ENCODE results near the gene FOSL1.

Gene FOSL1

DNA sequence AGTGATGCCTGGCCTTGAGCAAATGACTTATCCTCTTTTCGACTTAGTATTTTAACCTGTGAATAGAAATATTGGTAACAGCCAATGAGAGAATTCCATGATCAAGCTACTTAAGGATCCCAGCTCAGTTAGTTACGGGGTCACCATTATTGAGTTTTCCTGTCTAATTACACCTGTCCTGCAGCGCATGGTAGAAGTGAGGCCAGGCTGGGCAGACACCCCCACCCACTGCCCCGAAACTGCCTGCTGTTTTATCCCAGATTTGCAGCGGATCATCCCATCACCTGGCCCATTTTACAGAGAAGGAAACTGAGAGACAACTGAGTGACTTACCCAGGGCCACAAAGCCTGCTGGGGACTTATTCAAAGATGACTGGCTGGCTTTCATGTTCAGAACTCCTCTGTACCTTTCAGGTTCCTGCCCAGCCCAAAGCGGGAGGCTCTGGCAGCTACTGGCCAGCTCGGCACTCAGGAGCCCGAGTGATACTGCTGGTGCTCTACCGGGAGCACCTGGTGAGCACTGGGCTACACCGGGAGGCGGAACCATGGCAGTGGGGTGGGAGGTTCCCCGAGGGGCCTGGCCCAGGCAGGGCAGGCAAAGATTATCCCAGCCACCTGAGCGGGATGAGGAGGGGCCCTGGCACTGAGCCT is 38.5 kb downstream of the FOSL1 start:
- no peak for DNase-seq

DNA sequence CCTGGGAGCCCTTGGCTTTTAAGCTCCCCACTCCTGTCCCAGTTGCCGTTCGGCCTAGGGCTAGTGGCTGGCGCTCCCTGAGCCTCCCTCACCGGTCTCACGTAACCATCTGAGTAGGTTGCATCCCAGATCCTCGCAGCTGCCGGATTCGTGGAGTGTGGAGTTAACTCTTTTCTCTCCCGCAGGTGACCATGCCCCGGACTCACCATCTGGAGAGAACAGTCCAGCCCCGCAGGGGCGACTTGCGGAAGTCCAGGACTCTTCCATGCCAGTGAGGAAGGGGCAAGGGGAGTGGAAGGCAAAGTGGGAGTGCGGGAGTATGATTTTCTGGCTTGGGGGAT is 39.1 kb downstream of the FOSL1 start:
- DNase-seq: no peak

DNA sequence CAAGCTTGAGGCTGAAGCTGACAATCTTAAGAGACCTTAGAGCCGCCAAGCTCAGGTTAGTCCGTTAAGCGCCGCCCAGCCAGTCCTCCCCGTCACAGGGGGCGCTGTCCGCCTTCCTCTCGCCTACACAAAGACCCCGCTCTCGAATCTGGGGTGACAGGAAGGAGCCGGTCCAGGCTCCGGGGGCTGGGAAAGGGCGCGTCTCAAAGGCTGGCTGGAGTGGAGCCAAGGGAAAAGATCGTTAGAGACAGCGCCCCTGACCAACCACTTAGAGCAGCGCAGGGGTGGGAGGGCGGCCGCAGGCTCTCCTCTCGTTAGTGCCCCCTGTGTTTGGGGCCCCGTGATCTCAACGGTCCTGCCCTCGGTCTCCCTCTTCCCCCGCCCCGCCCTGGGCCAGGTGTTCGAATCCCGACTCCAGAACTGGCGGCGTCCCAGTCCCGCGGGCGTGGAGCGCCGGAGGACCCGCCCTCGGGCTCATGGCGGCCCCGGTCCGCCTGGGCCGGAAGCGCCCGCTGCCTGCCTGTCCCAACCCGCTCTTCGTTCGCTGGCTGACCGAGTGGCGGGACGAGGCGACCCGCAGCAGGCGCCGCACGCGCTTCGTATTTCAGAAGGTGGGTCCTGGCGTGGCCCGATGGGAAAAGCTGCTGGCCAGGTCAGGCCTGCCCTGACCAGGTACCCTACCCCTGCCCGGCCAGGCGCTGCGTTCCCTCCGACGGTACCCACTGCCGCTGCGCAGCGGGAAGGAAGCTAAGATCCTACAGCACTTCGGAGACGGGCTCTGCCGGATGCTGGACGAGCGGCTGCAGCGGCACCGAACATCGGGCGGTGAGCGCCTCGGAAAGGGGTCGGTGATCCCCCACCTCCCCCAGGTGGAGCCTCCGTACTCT is 39.7 kb downstream of the FOSL1 start, which contains the start of gene MUS81:
TSS of gene MUS81 (plus strand) at position 156 of the 887 bp plus-strand sequence. CDS start at position 477, 321 bp downstream.
- DNase-seq: peak; percentile 93

DNA sequence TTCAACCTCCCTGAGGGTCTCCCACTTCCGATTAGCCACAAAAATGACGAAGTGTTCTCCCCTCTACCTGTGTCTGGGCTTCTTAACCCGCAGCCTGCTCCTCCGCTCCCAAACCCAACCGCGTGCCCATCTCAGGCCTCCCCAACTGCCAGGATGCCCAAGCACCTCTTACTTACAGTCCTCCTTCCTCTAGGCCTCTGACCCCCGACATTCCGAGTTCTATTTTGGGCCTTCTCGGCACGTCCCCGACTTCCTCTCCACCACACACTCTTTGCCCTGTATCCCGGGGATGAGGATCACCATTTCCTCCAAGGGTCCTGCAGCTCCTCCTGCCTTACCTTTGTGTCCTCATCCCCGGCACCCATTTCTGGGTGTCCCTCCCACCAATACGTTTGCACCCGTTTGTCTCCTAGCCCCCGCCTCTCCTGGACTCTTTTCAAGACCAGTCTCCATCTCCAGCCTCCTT is 40.3 kb downstream of the FOSL1 start:
- no peak for DNase-seq

GRCh38 chr11:65859095-65859811 is 40.9 kb downstream of the FOSL1 start:
- peak; percentile 97 for DNase-seq

DNA sequence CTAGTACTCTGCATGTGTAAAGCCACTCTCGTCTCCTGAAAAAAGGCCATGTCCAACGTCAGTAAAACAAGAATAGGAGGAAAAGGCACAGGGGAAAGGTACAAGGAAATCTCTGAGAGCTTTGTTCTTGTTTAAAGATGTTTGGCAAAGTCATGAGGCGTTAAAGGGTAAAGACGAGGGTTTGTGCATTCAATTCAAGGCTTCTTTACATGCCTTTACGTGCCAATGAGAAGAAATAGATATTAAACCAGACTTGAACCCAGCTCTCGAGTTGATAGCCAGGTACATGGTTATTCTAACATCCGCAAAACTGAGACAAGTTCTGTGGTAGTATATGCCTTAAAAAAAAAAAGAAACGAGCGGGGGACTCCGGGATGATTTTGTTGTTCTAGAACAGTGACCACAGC is 41.5 kb downstream of the FOSL1 start:
- DNase-seq: no peak

DNA sequence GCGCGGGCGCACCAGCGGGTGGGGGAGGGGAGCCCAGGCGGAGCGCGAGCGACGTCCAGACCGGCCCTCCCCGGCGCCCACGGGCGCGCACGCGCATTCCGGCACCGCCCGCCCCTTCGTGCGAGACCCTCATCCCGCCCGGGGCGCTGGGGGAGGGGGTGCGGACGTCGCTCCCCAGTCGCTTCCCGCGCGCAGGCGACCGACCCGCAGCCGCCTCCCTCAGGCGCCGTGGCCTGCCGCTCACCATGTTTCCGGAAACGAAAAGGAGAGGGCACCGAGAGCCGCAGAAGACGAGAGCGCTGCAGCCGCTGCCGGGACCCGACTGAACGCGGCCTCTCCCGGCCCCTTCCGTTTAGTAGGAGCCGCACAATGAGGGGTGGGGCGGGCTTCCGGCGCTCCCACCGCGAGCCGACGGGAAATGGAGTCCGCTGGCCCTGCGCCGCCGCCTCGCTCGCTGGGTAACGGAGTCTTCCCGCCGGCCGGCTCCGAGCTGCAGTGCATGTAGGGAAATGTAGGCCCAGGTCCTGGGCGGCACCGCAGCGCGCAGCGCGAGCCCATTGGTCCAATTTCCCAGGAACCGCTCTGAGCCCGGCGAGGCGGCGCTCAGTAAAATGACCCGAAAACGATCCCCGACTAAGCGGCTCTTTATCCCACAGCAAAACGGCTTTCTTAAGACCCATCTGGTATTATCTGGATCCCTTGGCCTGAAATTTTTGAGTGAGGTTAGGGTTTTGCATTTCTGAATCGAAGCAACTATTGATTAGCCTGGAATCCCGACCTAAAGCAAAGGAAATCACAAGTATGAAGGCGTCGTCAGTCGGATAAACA is 42.1 kb downstream of the FOSL1 start, which contains the start of gene CFL1:
TSS of gene CFL1 (minus strand) at position 328 of the 828 bp plus-strand sequence. CDS start at position 247, 81 bp downstream.
- DNase-seq: peak; percentile 91

DNA sequence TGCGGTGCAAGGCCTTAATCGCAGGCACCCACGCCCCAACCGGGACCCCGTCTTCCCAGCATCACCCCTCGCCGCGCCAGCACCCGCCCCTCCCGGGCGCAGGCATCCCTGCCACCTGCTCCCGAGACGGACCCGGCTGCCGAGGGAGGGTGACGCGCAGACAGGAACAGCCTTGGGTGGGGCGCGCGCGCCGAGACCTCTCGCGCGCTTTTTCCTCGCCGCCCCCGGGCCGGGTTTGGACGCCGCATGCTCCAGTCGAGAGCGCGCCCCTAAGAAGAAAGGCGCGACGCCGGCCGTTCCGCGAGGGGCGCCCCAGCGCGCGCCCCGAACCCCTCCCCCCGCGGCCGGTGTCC is 42.7 kb downstream of the FOSL1 start:
- DNase-seq: no peak

DNA sequence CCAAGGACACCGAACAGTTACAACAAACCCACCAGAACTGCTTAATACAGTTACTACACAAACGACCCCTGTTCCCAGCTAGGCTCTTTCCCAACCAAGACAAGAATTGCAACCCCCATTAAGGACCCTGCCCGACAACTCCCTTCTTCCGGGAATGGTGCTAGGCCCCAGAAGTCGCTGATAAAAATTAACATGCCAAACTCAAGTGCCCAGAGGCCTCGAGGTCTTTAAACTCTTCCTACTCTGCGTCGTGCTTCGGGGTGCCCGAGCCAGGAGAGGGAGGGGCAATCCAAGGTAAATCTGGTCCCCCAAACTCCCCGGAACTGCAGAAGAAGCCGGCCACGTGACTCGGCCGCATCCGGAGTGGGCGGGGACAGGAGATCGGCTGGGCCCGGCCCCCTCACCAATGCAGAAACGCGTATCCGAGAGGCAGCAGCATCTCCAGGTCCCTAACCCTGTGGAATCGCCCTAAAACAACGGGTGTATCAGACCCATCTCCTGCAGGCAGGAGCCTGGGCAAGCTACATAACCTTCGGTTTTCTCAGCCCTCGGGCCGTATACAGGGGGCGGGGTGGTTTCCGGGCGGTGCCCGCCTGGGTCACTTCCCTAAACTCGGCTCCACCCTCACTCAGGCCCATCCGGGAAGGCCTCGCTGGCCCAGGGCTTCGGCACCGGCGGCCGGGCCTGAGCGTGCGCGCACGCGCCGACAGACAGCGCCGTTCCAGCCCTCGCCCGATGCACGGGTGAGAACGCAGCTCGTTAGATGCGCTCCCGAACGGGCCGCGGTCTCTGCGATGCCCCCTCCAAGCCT is 43.3 kb downstream of the FOSL1 start:
- peak; percentile 71 for DNase-seq

- no peak for DNase-seq
These were observed 44.2 kb downstream of the FOSL1 start for GRCh38 chr11:65855927-65856363.

DNA sequence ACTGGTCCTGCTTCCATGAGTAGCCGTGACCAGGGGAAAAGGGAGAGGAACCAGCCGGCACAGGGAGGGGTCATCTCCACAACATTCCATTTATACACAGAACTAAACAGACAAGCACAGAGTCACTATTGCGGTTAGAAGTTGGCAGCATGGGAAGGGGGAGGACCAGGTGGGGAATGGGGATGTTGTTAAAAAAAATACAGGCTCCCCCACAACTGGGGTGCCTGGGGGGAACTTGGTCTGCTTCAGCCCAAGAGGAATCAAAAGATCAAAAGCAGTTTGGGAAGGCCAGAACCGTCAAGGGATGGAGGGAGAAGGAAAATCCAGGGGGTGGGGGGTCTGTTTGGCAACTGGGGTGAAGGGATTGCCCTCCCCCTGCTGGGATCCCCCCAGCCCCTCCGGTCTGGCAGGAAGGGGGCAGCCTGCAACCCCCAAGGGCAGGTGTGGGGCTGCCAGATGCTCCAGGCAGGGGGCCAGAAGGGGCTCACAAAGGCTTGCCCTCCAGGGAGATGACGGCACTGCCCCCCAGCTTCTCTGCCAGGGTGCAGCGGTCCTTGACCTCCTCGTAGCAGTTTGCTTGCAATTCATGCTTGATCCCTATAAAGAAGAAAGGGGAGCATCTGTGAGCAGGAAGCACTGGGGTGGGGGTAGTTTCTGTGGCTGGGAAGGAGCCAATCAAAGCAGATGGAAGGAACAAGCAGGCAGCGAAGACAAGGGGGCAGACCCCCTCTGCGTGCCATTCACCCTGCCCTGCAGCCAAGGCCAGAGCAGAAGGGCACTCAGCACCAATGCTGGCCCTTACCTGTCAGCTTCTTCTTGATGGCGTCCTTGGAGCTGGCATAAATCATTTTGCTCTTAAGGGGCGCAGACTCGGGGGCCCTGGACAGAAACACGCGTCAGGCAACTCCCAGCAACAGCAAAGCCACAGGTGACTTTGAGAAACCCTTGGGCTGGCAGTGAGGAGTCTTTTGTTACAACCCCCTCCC is 45.0 kb downstream of the FOSL1 start:
- DNase-seq: no peak

DNA sequence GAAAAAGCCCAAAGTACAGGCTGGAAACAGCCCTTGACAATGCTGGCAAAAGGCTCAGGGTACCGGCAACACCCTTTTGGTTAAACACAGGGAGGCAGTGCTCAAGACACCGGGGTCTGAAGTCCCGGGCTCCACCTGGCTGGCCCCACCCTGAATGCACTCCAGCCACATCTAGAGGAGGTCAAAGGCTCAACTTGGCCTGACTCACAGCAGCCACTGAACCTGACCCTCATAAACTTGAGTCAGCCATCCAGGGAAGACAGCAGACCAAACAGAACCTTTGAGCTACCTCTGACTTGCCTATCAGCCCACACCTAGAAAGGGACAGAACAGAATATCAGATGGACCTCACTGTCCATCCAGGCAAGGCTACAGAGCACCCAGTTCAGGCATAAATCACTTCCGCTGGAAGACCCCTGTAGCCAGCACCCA is 46.0 kb downstream of the FOSL1 start:
- DNase-seq: no peak

DNA sequence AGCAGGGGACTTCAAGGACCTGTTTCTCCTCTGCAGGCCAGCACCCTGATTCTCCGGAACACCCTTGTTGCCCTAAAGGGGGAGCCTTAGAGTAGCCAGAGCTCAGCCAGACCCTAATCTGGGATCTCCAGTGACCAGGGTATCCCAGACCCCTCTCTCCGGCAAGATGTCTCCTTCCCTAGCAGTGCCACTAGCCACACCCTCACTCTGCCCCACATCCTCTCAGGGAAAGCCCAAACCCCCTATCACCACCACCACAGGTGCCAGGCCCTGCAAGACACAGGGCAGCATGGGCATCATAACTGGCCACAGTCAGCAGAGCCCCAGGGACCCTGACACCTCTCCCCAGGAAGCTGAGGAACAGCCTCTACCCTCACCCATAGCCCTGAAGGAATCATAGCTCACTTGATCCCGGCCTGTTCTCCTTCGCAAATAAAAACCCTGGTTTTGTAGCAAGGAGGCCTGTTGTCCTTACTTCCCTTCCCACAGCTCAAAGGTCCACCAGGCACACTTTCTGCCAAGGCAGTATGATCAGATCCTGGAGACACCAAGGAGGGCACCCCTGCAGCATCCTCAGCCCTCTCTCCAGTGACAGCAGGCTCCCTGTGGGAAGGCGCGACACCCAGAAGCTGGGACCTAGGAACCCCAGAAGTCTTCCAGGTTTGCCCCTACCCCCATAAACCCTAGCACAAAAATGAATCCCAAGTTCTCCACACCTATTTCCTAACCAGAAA is 46.8 kb downstream of the FOSL1 start:
- no peak for DNase-seq

DNA sequence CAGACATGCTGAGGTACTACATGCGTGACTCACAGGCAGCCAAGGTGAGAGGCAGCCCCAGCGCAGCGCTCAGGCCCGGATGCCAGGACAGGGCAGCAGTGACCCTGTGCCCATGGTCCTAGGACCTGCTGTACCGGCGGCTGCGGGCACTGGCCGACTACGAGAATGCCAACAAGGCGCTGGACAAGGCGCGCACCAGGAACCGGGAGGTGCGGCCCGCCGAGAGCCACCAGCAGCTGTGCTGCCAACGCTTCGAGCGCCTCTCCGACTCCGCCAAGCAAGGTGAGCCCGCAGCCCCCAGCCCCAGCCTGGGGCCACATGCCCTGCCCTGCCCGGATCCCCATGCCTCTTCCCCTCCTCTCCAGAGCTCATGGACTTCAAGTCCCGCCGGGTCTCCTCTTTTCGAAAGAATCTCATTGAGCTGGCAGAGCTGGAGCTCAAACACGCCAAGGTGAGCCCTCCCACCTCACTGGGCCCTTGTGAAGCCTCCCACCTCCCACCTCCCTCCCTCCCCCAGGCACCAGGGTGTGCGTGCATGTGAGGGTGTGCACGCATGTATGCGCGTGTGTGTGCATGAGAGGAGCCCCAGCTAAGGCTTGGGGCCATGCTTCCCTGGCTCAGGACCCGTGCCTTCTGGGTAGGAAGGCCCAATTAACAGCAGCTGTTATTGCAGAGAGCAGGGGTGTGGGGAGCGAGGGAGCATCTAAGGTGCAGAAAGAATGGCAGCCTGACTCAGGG is 47.5 kb downstream of the FOSL1 start:
- no peak for DNase-seq

GRCh38 chr11:65851811-65852507 is 48.2 kb downstream of the FOSL1 start:
- no peak for DNase-seq

DNA sequence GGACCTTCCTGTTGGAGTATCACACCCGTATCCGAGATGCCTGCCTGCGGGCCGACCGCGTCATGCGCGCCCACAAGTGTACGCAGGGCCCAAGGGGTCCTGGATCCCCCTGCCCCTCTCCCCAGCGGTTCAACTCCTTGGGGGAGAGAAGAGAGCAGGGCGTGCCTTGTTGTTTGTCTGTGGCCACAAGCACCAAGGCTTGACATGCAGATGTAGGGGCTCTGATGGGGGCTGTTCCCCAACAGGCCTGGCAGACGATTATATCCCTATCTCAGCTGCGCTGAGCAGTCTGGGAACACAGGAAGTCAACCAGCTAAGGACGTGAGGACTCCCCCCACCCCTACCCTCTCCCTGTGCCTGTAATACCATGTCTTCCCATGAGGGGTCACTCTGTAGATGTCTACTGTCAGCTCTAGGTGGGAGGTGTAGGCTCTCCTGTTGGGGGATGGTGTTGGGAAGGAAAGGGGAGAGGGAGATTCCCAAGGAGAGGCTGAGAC is 49.1 kb downstream of the FOSL1 start:
- no peak for DNase-seq

- no peak for DNase-seq
These were observed 49.7 kb downstream of the FOSL1 start for GRCh38 chr11:65850217-65851082.

All from GF-D8 (cell line).